GM18526 (cell line): Measurements from ENCODE around the gene ZNF654.

Experiments used
- POLR2A ChIP-seq: IDR thresholded peaks from 3 replicates; pipeline ENCODE4 v1.6.1; 2011; ENCODE audit not compliant: insufficient read length; ENCODE audit errors: extremely low read depth

Gene ZNF654

GRCh38 chr3:88044411-88044810 lies 14.6 kb upstream of the ZNF654 start:
- TF ChIP-seq POLR2A, result no peak

- no peak for TF ChIP-seq POLR2A
Measured at GRCh38 chr3:88046766-88047165, 12.3 kb upstream of the ZNF654 start.

GRCh38 chr3:88057630-88058305 lies 1.3 kb upstream of the ZNF654 start:
- TF ChIP-seq POLR2A, result no peak

- no peak for TF ChIP-seq POLR2A
Measured at GRCh38 chr3:88058306-88058580, 812 bp upstream of the ZNF654 start.

- TF ChIP-seq POLR2A, result no peak
Measured at GRCh38 chr3:88059380-88060170, 520 bp downstream of the ZNF654 start.

- no peak for TF ChIP-seq POLR2A
Measured at GRCh38 chr3:88061746-88062145, 2.7 kb downstream of the ZNF654 start.

- TF ChIP-seq POLR2A, result no peak
Measured at GRCh38 chr3:88075072-88075471, 16.0 kb downstream of the ZNF654 start.

GRCh38 chr3:88075497-88075896 lies 16.4 kb downstream of the ZNF654 start:
- no peak for TF ChIP-seq POLR2A

- TF ChIP-seq POLR2A, result no peak
Measured at GRCh38 chr3:88076712-88077111, 17.7 kb downstream of the ZNF654 start.

GRCh38 chr3:88078932-88079331 lies 19.9 kb downstream of the ZNF654 start:
- no peak for TF ChIP-seq POLR2A

GRCh38 chr3:88082854-88083253 lies 23.8 kb downstream of the ZNF654 start:
- TF ChIP-seq POLR2A, result no peak

GRCh38 chr3:88084097-88084501 lies 25.0 kb downstream of the ZNF654 start:
- TF ChIP-seq POLR2A, result no peak

GRCh38 chr3:88090681-88091080 lies 31.6 kb downstream of the ZNF654 start:
- TF ChIP-seq POLR2A, result no peak

- no peak for TF ChIP-seq POLR2A
Measured at GRCh38 chr3:88092270-88092669, 33.2 kb downstream of the ZNF654 start.

- no peak for TF ChIP-seq POLR2A
Measured at GRCh38 chr3:88093266-88093665, 34.2 kb downstream of the ZNF654 start.

GRCh38 chr3:88101142-88101541 lies 42.1 kb downstream of the ZNF654 start:
- TF ChIP-seq POLR2A, result no peak

GRCh38 chr3:88105325-88105724 lies 46.3 kb downstream of the ZNF654 start:
- TF ChIP-seq POLR2A, result no peak
